OCI-M1 (cell line): ENCODE measurements around the gene LNP1.

Source experiments
- DNase-seq: peaks from one replicate; lab custom pipeline; 2025; lab: John Stamatoyannopoulos, UW

LNP1 gene

GRCh38 chr3:100399341-100400071 lies 1.8 kb upstream of the LNP1 start:
- peak; percentile 24 for DNase-seq

- DNase-seq = peak; percentile 35
Measured at GRCh38 chr3:100400419-100400779, 940 bp upstream of the LNP1 start.

GRCh38 chr3:100401674-100402041 lies 319 bp downstream of the LNP1 start:
- peak; percentile 85 for DNase-seq

- peak; percentile 76 for DNase-seq
Measured at GRCh38 chr3:100402256-100402655, 917 bp downstream of the LNP1 start.

- DNase-seq = peak; percentile 66
Measured at GRCh38 chr3:100402891-100403290, 1.6 kb downstream of the LNP1 start.

- DNase-seq = peak; percentile 74
Measured at GRCh38 chr3:100403362-100404249, 2.3 kb downstream of the LNP1 start.

- no peak for DNase-seq
Measured at GRCh38 chr3:100404250-100404548, 2.9 kb downstream of the LNP1 start.

GRCh38 chr3:100407164-100407563 lies 5.8 kb downstream of the LNP1 start:
- DNase-seq = peak; percentile 24

- no peak for DNase-seq
Measured at GRCh38 chr3:100407977-100408532, 6.7 kb downstream of the LNP1 start.

- DNase-seq = no peak
Measured at GRCh38 chr3:100411091-100411982, 10.0 kb downstream of the LNP1 start.

- DNase-seq = no peak
Measured at GRCh38 chr3:100412912-100413590, 11.7 kb downstream of the LNP1 start.

- no peak for DNase-seq
Measured at GRCh38 chr3:100413613-100414012, 12.3 kb downstream of the LNP1 start.

- no peak for DNase-seq
Measured at GRCh38 chr3:100416176-100416575, 14.8 kb downstream of the LNP1 start.

- DNase-seq = no peak
Measured at GRCh38 chr3:100416863-100417262, 15.5 kb downstream of the LNP1 start.

- DNase-seq = peak; percentile 54
Measured at GRCh38 chr3:100419406-100419805, 18.1 kb downstream of the LNP1 start.

- DNase-seq = no peak
Measured at GRCh38 chr3:100420885-100421284, 19.5 kb downstream of the LNP1 start.

- no peak for DNase-seq
Measured at GRCh38 chr3:100423611-100424010, 22.3 kb downstream of the LNP1 start.

GRCh38 chr3:100424261-100424660 lies 22.9 kb downstream of the LNP1 start:
- DNase-seq = no peak

GRCh38 chr3:100425316-100425715 lies 24.0 kb downstream of the LNP1 start:
- peak; percentile 40 for DNase-seq

GRCh38 chr3:100426067-100426682 lies 24.8 kb downstream of the LNP1 start:
- DNase-seq = no peak

- DNase-seq = no peak
Measured at GRCh38 chr3:100427699-100428098, 26.4 kb downstream of the LNP1 start.
